ENCODE results near the gene RIN3. TPM values are rescaled to one million over a fixed set of nuclear protein-coding genes. Genes with fewer than 3 reads are reported as not detected.

Gene RIN3
- polyA plus RNA-seq, 3 donors: 42.8 to 144 (median 54.6) TPM

DNA sequence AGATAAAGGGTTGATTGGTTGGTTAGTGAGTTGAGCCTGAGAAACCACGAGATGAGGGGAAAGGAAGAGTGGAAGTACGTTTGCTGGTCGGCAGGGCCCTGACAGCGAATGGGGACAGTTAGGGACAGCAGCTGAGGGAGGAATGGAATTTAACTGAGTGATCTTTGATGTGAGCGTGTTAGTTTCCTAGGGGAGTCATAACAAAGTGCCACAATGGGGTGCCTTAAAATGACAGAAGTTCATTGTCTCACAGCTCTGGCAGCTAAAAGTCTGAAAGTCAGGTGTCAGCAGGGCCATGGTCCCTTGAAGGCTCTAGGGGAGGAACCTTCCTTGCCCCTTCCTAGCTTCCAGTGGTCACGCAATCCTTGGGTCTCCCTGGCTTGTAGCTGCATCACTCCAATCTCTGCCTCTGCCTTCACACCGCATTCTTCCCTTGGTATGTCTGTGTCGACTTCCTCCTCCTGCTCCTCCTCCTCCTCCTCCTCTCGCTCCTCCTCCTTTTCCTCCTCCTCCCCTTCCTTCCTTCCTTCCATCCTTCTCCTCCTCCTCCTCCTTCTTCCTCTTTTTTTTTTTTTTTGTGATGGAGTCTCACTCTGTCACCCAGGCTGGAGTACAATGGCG, 26.0 kb upstream of the RIN3 start:
- Histone ChIP-seq H3K27ac (ENCODE audit: low read depth in 1 of 2, low read length in 2 of 2) (peak overlapping the region; percentile 57 to 97), H3K27me3 (ENCODE audit: control insufficient read depth in 2 of 2, insufficient read depth in 2 of 2, low read length in 2 of 2) (no peaks in the 10 kb centered on the region), H3K9me3 (replicated peaks in 1 of 2; ENCODE audit: control insufficient read depth in 1 of 2, insufficient read depth in 1 of 2, low read length in 2 of 2) (no peaks in the 10 kb centered on the region), H3K4me2 (replicated peaks; ENCODE audit: extremely low read depth, low read length, poor library complexity, severe bottlenecking) (peak overlapping the region; percentile 56), H3K79me2 (ENCODE audit: insufficient read depth, low read length) (peaks cover 66% of the 10 kb centered on the region), H4K20me1 (ENCODE audit: insufficient read depth, low read length) (peaks cover 4% of the 10 kb centered on the region), H3K36me3 (replicated peaks in 1 of 2; ENCODE audit: control insufficient read depth in 1 of 2, insufficient read depth in 2 of 2, low read length in 2 of 2) (peaks cover 36 to 60% of the 10 kb centered on the region in 2 donors), H3K4me3 (replicated peaks in 1 of 3; ENCODE audit: low read depth in 2 of 3, low read length in 3 of 3) (peak overlapping the region in 1 of 3 experiments; percentile 44), H3K9ac (ENCODE audit: insufficient read depth, low read length, poor library complexity, severe bottlenecking) (peak overlapping the region; percentile 64), H3K4me1 (ENCODE audit: control insufficient read depth in 1 of 2, insufficient read depth in 2 of 2, low read length in 2 of 2) (peaks cover 64 to 100% of the 10 kb centered on the region in 2 donors), H2AFZ (ENCODE audit: insufficient read depth, low read depth, low read length, poor library complexity, severe bottlenecking) (peak overlapping the region; percentile 37)
- peak; percentile 55 to 82 (median 81) for DNase-seq
- peaks cover 81 to 85% of the 10 kb centered on the region in 2 donors for H3K36me3 Mint-ChIP-seq
- TF ChIP-seq, protein P1, sequence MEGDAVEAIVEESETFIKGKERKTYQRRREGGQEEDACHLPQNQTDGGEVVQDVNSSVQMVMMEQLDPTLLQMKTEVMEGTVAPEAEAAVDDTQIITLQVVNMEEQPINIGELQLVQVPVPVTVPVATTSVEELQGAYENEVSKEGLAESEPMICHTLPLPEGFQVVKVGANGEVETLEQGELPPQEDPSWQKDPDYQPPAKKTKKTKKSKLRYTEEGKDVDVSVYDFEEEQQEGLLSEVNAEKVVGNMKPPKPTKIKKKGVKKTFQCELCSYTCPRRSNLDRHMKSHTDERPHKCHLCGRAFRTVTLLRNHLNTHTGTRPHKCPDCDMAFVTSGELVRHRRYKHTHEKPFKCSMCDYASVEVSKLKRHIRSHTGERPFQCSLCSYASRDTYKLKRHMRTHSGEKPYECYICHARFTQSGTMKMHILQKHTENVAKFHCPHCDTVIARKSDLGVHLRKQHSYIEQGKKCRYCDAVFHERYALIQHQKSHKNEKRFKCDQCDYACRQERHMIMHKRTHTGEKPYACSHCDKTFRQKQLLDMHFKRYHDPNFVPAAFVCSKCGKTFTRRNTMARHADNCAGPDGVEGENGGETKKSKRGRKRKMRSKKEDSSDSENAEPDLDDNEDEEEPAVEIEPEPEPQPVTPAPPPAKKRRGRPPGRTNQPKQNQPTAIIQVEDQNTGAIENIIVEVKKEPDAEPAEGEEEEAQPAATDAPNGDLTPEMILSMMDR (IDR thresholded peaks at IDR 0.05): no peak
- peak overlapping the region; percentile 20 to 69 for H3K4me3 Mint-ChIP-seq
- peaks cover 91% of the 10 kb centered on the region for H3K4me1 Mint-ChIP-seq
- peaks cover 0 to 2% (median 0%) of the 10 kb centered on the region in 7 donors for H3K9me3 Mint-ChIP-seq
- 33% methylated on average over 7 of the region's 10 CpGs for WGBS (ENCODE audit: insufficient coverage)
- H3K27me3 Mint-ChIP-seq (ENCODE audit: low read depth in 3 of 3): peaks cover 0 to 3% (median 0%) of the 10 kb centered on the region in 3 donors
- intact Hi-C loops (cut with micrococcal nuclease): loop anchor here in 1 of 2 donors (2.0 kb wide), 1 partner anchor 15 kb away; no protein-coding TSS in a partner anchor
- H3K27ac Mint-ChIP-seq: peak overlapping the region; percentile 90 to 99 (median 97)

DNA sequence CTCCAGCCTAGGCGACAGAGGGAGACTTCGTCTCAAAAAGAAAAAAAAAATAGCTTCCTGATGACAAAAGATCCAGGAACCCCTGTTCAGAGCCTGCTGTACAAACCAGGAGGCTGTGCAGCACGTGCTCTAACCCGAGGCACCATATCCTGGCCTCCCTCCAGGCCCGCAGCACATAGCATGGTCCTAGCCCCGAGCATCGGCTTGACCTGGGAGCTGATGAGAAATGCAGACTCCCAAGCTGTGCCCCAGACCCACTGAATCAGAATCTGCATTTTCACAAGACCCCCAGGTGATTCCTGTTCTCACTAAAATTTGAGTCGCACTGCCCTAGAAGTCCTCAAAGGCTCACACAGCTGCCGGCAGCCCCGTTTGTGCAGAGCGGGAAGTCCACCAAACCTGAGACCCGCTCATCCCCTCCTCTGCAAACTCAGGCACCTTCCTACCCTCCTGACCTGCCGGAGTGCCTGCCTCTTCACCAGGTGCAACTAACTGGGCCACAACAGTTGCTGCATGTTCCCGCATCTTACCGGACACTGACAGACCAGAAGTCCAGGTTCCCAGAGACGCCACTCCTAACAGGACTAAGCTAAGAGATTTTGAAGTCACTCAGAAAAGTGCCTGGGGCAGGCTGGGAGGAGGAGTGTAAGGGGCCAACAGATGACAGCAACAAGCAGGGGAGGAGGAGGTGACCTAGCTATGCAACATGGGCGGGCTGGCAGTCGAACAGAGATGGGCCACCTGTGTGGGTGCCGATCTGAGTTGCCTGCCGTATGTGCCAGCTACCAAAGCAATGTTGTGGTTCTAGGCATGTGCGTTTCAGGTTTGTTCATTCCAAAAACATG, 24.0 kb upstream of the RIN3 start:
- peak overlapping the region in 1 of 2 donors; percentile 29 for H3K4me3 Mint-ChIP-seq

More for the DNA sequence above, 24.0 kb upstream of the RIN3 start:
- Histone ChIP-seq H3K79me2 (ENCODE audit: insufficient read depth, low read length) (peaks cover 57% of the 10 kb centered on the region), H3K4me1 (ENCODE audit: control insufficient read depth in 1 of 2, insufficient read depth in 2 of 2, low read length in 2 of 2) (peaks cover 84 to 100% of the 10 kb centered on the region in 2 donors), H2AFZ (ENCODE audit: insufficient read depth, low read depth, low read length, poor library complexity, severe bottlenecking) (no peak overlapping the region), H3K9me3 (replicated peaks in 1 of 2; ENCODE audit: control insufficient read depth in 1 of 2, insufficient read depth in 1 of 2, low read length in 2 of 2) (no peaks in the 10 kb centered on the region), H3K27me3 (ENCODE audit: control insufficient read depth in 2 of 2, insufficient read depth in 2 of 2, low read length in 2 of 2) (no peaks in the 10 kb centered on the region), H3K4me2 (replicated peaks; ENCODE audit: extremely low read depth, low read length, poor library complexity, severe bottlenecking) (peak overlapping the region; percentile 28), H3K4me3 (replicated peaks in 1 of 3; ENCODE audit: low read depth in 2 of 3, low read length in 3 of 3) (peak overlapping the region in 1 of 3 experiments; percentile 13), H3K27ac (ENCODE audit: low read depth in 1 of 2, low read length in 2 of 2) (peak overlapping the region; percentile 54 to 97), H4K20me1 (ENCODE audit: insufficient read depth, low read length) (no peaks in the 10 kb centered on the region), H3K9ac (ENCODE audit: insufficient read depth, low read length, poor library complexity, severe bottlenecking) (no peak overlapping the region), H3K36me3 (replicated peaks in 1 of 2; ENCODE audit: control insufficient read depth in 1 of 2, insufficient read depth in 2 of 2, low read length in 2 of 2) (peaks cover 30 to 57% of the 10 kb centered on the region in 2 donors)
- WGBS (ENCODE audit: insufficient coverage): 77% methylated on average over 18 of the region's 21 CpGs
- peak overlapping the region; percentile 96 to 99 (median 98) for H3K27ac Mint-ChIP-seq
- intact Hi-C loops (cut with micrococcal nuclease): no loop called here
- H3K27me3 Mint-ChIP-seq (ENCODE audit: low read depth in 3 of 3): peaks cover 0 to 2% (median 0%) of the 10 kb centered on the region in 3 donors
- peaks cover 77 to 85% of the 10 kb centered on the region in 2 donors for H3K36me3 Mint-ChIP-seq
- H3K4me1 Mint-ChIP-seq: peaks cover 96% of the 10 kb centered on the region
- H3K9me3 Mint-ChIP-seq: peaks cover 0 to 2% (median 0%) of the 10 kb centered on the region in 7 donors
- TF ChIP-seq, protein P1 (IDR thresholded peaks at IDR 0.05): no peak
- DNase-seq: no peak
